Measurements from ENCODE around the gene ACVRL1. TPM values are rescaled to one million over a fixed set of nuclear protein-coding genes. Genes with fewer than 3 reads are reported as not detected.

Gene ACVRL1
- total RNA-seq, 1 experiment from 2014 or later: 0.36 TPM

GRCh38 chr12:51915003-51915625 lies 7.8 kb downstream of the ACVRL1 start:
- DNase-seq (ENCODE audit: low read depth, low spot score) (no peak), ATAC-seq (no peak)
- POLR2A ChIA-PET: no interaction called here
- Histone ChIP-seq H3K36me3 (ENCODE audit: control insufficient read depth, insufficient read depth, low read length) (no peaks in the 10 kb centered on the region), H3K9me3 (ENCODE audit: control insufficient read depth, insufficient read depth, low read depth, low read length) (no peaks in the 10 kb centered on the region), H3K4me1 (ENCODE audit: control insufficient read depth, insufficient read depth, low read length) (no peaks in the 10 kb centered on the region), H3K27me3 (ENCODE audit: control insufficient read depth, insufficient read depth, low read length) (no peaks in the 10 kb centered on the region), H3K4me3 (ENCODE audit: low read depth in 2 of 2, low read length in 2 of 2) (no peak overlapping the region), H3K27ac (ENCODE audit: low read length) (no peak overlapping the region)
- in situ Hi-C loops (cut with HindIII; ENCODE audit: low pct_unique_long_range_greater_than_20kb, low sequenced_read_pairs) (no loop called here), intact Hi-C loops (cut with micrococcal nuclease; ENCODE audit: unreplicated experiment) (no loop called here)
- no TSS peak for BruUV-seq (replicated peaks)
- CTCF ChIA-PET: interaction anchor here (0.6 kb wide), 1 partner anchor 79 kb away, joined by 4 read pairs; no protein-coding TSS in a partner anchor
- no peak for TF ChIP-seq REST (IDR thresholded peaks at IDR 0.05; ENCODE audit: insufficient read depth in 1 of 2, low read depth in 2 of 2, low read length in 1 of 2)

GRCh38 chr12:51915951-51916350 lies 8.6 kb downstream of the ACVRL1 start:
- DNase-seq (ENCODE audit: low read depth, low spot score) (no peak), ATAC-seq (no peak)
- H3K4me3 ChIP-seq (ENCODE audit: low read depth in 2 of 2, low read length in 2 of 2): no peak overlapping the region
- H3K27ac ChIP-seq (ENCODE audit: low read length): no peak overlapping the region
- CTCF ChIA-PET: no interaction called here
- H3K27me3 ChIP-seq (ENCODE audit: control insufficient read depth, insufficient read depth, low read length): no peaks in the 10 kb centered on the region
- no TSS peak for BruUV-seq (replicated peaks)
- intact Hi-C loops (cut with micrococcal nuclease; ENCODE audit: unreplicated experiment): no loop called here
- POLR2A ChIA-PET: no interaction called here
- TF ChIP-seq SIN3A (IDR thresholded peaks at IDR 0.05; ENCODE audit: borderline replicate concordance, insufficient read depth, low read depth, low read length) (no peak), POLR2AphosphoS5 (IDR thresholded peaks at IDR 0.05; ENCODE audit: low read depth, low read length) (no peak), CTCF (IDR thresholded peaks at IDR 0.05) (no peak), TCF7L2 (IDR thresholded peaks at IDR 0.05; ENCODE audit: low read depth, low read length) (no peak), REST (IDR thresholded peaks at IDR 0.05; ENCODE audit: insufficient read depth in 1 of 2, low read depth in 2 of 2, low read length in 1 of 2) (no peak)
- H3K4me1 ChIP-seq (ENCODE audit: control insufficient read depth, insufficient read depth, low read length): no peaks in the 10 kb centered on the region
- no peaks in the 10 kb centered on the region for H3K9me3 ChIP-seq (ENCODE audit: control insufficient read depth, insufficient read depth, low read depth, low read length)
- in situ Hi-C loops (cut with HindIII; ENCODE audit: low pct_unique_long_range_greater_than_20kb, low sequenced_read_pairs): no loop called here
- no peaks in the 10 kb centered on the region for H3K36me3 ChIP-seq (ENCODE audit: control insufficient read depth, insufficient read depth, low read length)

All from Panc1 (cell line).